KMS-11 (cell line): ENCODE results near the gene THSD8.

ENCODE experiments used
- H2AFZ ChIP-seq: fragments of 200-600 bp; sonication (generic); 2 replicates; pipeline ENCODE4 v1.6.1; 2016; ENCODE audit warnings: antibody characterized with exemption, mixed run types, low read depth
- H3K27ac ChIP-seq: fragments of 200-600 bp; sonication (generic); 2 replicates; pipeline ENCODE4 v1.6.1; 2016; ENCODE audit warnings: mild to moderate bottlenecking, mixed run types
- H3K27me3 ChIP-seq: fragments of 200-600 bp; sonication (generic); 2 replicates; pipeline ENCODE4 v1.6.1; 2017; ENCODE audit warnings: mild to moderate bottlenecking, low read depth, mixed run types, moderate library complexity; ENCODE audit not compliant: insufficient read depth
- H3K36me3 ChIP-seq: fragments of 200-600 bp; sonication (generic); 2 replicates; pipeline ENCODE4 v1.6.1; 2017; ENCODE audit warnings: mild to moderate bottlenecking, mixed run types; ENCODE audit not compliant: insufficient read depth
- H3K4me1 ChIP-seq: fragments of 200-600 bp; sonication (generic); 2 replicates; pipeline ENCODE4 v1.6.1; 2016; ENCODE audit warnings: mild to moderate bottlenecking, low read depth, mixed run types; ENCODE audit not compliant: poor library complexity, severe bottlenecking
- H3K4me2 ChIP-seq: fragments of 200-600 bp; sonication (generic); 2 replicates; pipeline ENCODE4 v1.7.0; 2016; ENCODE audit warnings: mild to moderate bottlenecking, mixed run types
- H3K4me3 ChIP-seq: fragments of 200-600 bp; sonication (generic); IDR thresholded peaks from 2 replicates; pipeline ENCODE4 v1.6.1; 2017; ENCODE audit warnings: low read depth, low read length, mixed read lengths; ENCODE audit not compliant: insufficient read depth
- H3K79me2 ChIP-seq: fragments of 200-600 bp; sonication (generic); 2 replicates; pipeline ENCODE4 v1.6.1; 2016; ENCODE audit warnings: low read depth, mixed run types; ENCODE audit not compliant: insufficient read depth
- H3K9ac ChIP-seq: fragments of 200-600 bp; sonication (generic); 2 replicates; pipeline ENCODE4 v1.6.1; 2016; ENCODE audit warnings: mild to moderate bottlenecking, mixed run types
- H4K20me1 ChIP-seq: fragments of 200-600 bp; sonication (generic); 2 replicates; pipeline ENCODE4 v1.6.1; 2016; ENCODE audit warnings: mild to moderate bottlenecking, mixed run types; ENCODE audit not compliant: insufficient read depth
- CTCF ChIP-seq: fragments of 200-600 bp; sonication (generic); conservative IDR thresholded peaks from 2 replicates; pipeline ENCODE4 v1.6.1; 2017; ENCODE audit warnings: low read depth, mild to moderate bottlenecking, antibody characterized with exemption, low read length, moderate library complexity, mixed read lengths

THSD8 gene

GRCh38 chr19:12782424-12783290 is 19.2 kb upstream of the THSD8 start:
- H3K27ac ChIP-seq: peak overlapping the region; percentile 39; the same call in 1 of the 2 replicates
- no peaks in the 10 kb centered on the region for H3K36me3 ChIP-seq
- H3K4me1 ChIP-seq: peaks cover 49% of the 10 kb centered on the region
- H3K79me2 ChIP-seq: no peaks in the 10 kb centered on the region
- H4K20me1 ChIP-seq: no peaks in the 10 kb centered on the region
- H2AFZ ChIP-seq: peak overlapping the region; percentile 96
- peak overlapping the region; percentile 96 for H3K4me2 ChIP-seq
- no peaks in the 10 kb centered on the region for H3K27me3 ChIP-seq
- H3K9ac ChIP-seq: no peak overlapping the region
- no peak overlapping the region for H3K4me3 ChIP-seq
- TF ChIP-seq CTCF: no peak

DNA sequence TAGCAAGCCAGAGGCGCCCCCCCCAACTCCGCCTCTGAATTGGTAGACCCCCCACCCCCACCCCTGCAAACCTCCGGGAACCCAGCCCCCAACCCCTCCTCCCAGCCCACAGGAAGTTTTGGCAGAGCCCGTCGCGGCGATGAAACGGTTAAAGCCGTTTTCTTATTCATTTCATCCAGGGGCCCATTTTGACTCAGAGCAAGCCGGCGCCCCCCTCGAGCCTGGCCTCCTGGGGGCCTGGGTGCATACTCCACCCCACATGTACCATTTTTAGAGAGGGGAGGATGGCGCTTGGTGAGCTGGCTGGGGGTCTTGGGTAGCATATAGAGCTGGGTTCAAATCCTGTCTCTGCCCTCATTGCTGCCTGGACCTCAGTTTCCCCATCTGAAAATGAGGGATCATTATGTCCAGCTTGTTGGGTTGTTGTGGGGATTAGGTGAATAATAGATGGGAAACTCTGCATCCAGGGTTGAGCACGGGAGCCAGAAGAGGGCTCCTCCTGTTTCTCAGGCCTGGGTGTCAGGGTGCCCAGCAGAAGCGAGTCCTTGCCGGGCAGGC is 18.5 kb upstream of the THSD8 start:
- H3K36me3 ChIP-seq: no peaks in the 10 kb centered on the region
- peaks cover 55% of the 10 kb centered on the region for H3K4me1 ChIP-seq
- H3K79me2 ChIP-seq: no peaks in the 10 kb centered on the region
- H3K4me2 ChIP-seq: no peak overlapping the region
- H3K27ac ChIP-seq: no peak overlapping the region
- H4K20me1 ChIP-seq: no peaks in the 10 kb centered on the region
- no peak for TF ChIP-seq CTCF
- H2AFZ ChIP-seq: no peak overlapping the region
- H3K4me3 ChIP-seq: no peak overlapping the region
- H3K9ac ChIP-seq: no peak overlapping the region
- no peaks in the 10 kb centered on the region for H3K27me3 ChIP-seq

GRCh38 chr19:12783849-12784393 is 17.9 kb upstream of the THSD8 start:
- no peaks in the 10 kb centered on the region for H3K79me2 ChIP-seq
- no peaks in the 10 kb centered on the region for H3K36me3 ChIP-seq
- H3K9ac ChIP-seq: no peak overlapping the region
- H3K4me2 ChIP-seq: no peak overlapping the region
- no peak overlapping the region for H3K27ac ChIP-seq
- peaks cover 52% of the 10 kb centered on the region for H3K4me1 ChIP-seq
- H4K20me1 ChIP-seq: no peaks in the 10 kb centered on the region
- TF ChIP-seq CTCF: no peak
- H3K27me3 ChIP-seq: no peaks in the 10 kb centered on the region
- H2AFZ ChIP-seq: no peak overlapping the region
- no peak overlapping the region for H3K4me3 ChIP-seq

DNA sequence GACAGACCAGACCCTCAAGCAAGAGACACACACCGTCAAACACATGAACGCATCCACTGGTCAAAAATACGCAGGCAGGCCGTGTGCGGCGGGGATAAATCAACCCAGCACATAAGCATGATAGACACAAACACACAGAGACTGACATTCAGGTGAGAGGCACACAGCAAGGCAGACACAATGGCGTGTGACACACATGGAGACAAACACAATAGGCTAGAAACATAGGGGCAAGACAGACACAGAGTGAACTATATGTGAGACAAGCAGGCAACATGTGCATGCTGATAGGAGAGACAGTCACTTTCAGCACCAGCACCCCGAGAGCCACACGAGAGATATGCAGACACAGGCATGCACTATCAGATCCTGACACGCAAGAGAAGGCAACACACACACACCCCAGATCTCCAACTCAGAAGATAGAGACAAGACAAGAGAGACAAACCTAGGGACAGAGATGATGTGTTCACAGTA is 17.4 kb upstream of the THSD8 start:
- peaks cover 52% of the 10 kb centered on the region for H3K4me1 ChIP-seq
- TF ChIP-seq CTCF: no peak
- H3K27ac ChIP-seq: no peak overlapping the region
- no peak overlapping the region for H2AFZ ChIP-seq
- no peak overlapping the region for H3K4me2 ChIP-seq
- no peak overlapping the region for H3K4me3 ChIP-seq
- no peak overlapping the region for H3K9ac ChIP-seq
- no peaks in the 10 kb centered on the region for H3K27me3 ChIP-seq
- no peaks in the 10 kb centered on the region for H3K79me2 ChIP-seq
- H3K36me3 ChIP-seq: no peaks in the 10 kb centered on the region
- no peaks in the 10 kb centered on the region for H4K20me1 ChIP-seq
